Stomach (tissue), 9 donors: ENCODE measurements around the gene PCDHGC5. TPM values are rescaled to one million over a fixed set of nuclear protein-coding genes. Genes with fewer than 3 reads are reported as not detected.

ENCODE experiments used
- DNase-seq, 2 donors: peaks; one replicate each; pipeline versions ENCODE4 v3.0.0 to v3.0.0-alpha.2; 2013 to 2019
- H3K27ac ChIP-seq, 5 donors: fragments of 200-600 bp in 4 of 5; sonication (generic) in 4 of 5; one replicate each; pipeline ENCODE4 v1.5.1; 2013 to 2019; ENCODE audit warnings: mild to moderate bottlenecking in 1 of 5, moderate library complexity in 1 of 5
- H3K27me3 ChIP-seq, 3 donors: fragments of 200-600 bp; sonication (generic); one replicate each; pipeline ENCODE4 v1.5.1; 2017 to 2019; ENCODE audit warnings: mixed run types in 1 of 3
- H3K36me3 ChIP-seq, 4 donors: fragments of 200-600 bp; sonication (generic); 1 replicate in 3 of 4; 2 replicates in 1 of 4; pipeline ENCODE4 v1.5.1; 2016 to 2019
- H3K4me1 ChIP-seq, 4 donors: fragments of 200-600 bp; sonication (generic); one replicate each; pipeline ENCODE4 v1.5.1; 2016 to 2019
- H3K4me3 ChIP-seq, 4 donors: fragments of 200-600 bp; sonication (generic) in 3 of 4; one replicate each; pipeline ENCODE4 v1.5.1; 2016 to 2019; ENCODE audit warnings: mild to moderate bottlenecking in 1 of 4
- H3K9me3 ChIP-seq, 4 donors: fragments of 200-600 bp; sonication (generic); one replicate each; pipeline ENCODE4 v1.5.1; 2016 to 2019
- CTCF ChIP-seq, 7 experiments: fragments of 450-650 bp in 4 of 7; fragments of 200-600 bp in 3 of 7; sonication (generic) in 3 of 7; IDR thresholded peaks; one replicate each; pipeline ENCODE4 v1.5.1; 2016 to 2019; ENCODE audit warnings: antibody characterized with exemption in 7 of 7, control low read depth in 2 of 7, mild to moderate bottlenecking in 1 of 7
- EP300 ChIP-seq: sonication (generic); formaldehyde crosslinking; IDR thresholded peaks from one replicate; pipeline ENCODE4 v1.6.1; 2017; ENCODE audit warnings: antibody characterized with exemption
- POLR2A ChIP-seq, 4 donors: fragments of 450-650 bp; IDR thresholded peaks; one replicate each; pipeline ENCODE4 v1.6.1; 2016; ENCODE audit warnings: antibody characterized with exemption in 4 of 4, control low read depth in 2 of 4, mild to moderate bottlenecking in 1 of 4, moderate library complexity in 1 of 4
- POLR2AphosphoS5 ChIP-seq, 3 donors: sonication (generic); formaldehyde crosslinking; IDR thresholded peaks; one replicate each; pipeline ENCODE4 v1.6.1; 2016; ENCODE audit warnings: antibody characterized with exemption in 3 of 3
- WGBS, 5 donors: extraction: QIAGEN DNeasy Blood & Tissue Kit in 3 of 5; methylation state at CpG; one replicate each; pipeline versions ENCODE4 v1.1.5 to v1.1.7; 2013 to 2018; 5-methylcytosine and 5-hydroxymethylcytosine counted together
- intact Hi-C: fragments of 100-400 bp; cut with DNase I; formaldehyde crosslinking; loops from one replicate; pipeline ENCODE4 v1.15.1; 2023; ENCODE audit warnings: low total_unique reads
- polyA plus RNA-seq, 3 donors: library from polyadenylated mRNA; stranded (reverse); fragments of 200-250 nt; gene quantifications; one replicate each; pipeline ENCODE4 v1.2.3, GENCODE V29; 2013
- total RNA-seq, 5 donors: library from RNA; depleted of rRNA; stranded (reverse); fragments of >200 nt; gene quantifications; one replicate each; pipeline versions ENCODE4 v1.1.0 to v1.2.3, GENCODE V29; 2014 to 2016
- donor health status: healthy with polysubstance abuse.
- donor health status: Bipolar disorder and iron deficiency.
- donor health status: healthy.

Gene PCDHGC5
- total and polyA plus RNA-seq, 8 donors, result 0.08 to 3.5 (median 2.0) TPM; not detected in 3

GRCh38 chr5:141441571-141442170 lies 47.2 kb upstream of the PCDHGC5 start:
- H3K36me3 ChIP-seq, result peaks cover 0 to 12% (median 0%) of the 10 kb centered on the region in 4 donors
- no peak for DNase-seq
- WGBS, 5 donors, result 43 to 57% (median 50%) methylated on average over 43 to 50 of the region's 50 CpGs
- no peaks in the 10 kb centered on the region for H3K27me3 ChIP-seq
- intact Hi-C loops, result no loop called here
- TF ChIP-seq POLR2A (IDR thresholded peaks at IDR 0.05), result no peak
- no peak for TF ChIP-seq POLR2AphosphoS5 (IDR thresholded peaks at IDR 0.05)
- no peak for TF ChIP-seq EP300
- no peak for TF ChIP-seq CTCF (IDR thresholded peaks at IDR 0.05)
- no peak overlapping the region for H3K27ac ChIP-seq
- H3K4me1 ChIP-seq, result no peaks in the 10 kb centered on the region
- H3K9me3 ChIP-seq, result peaks cover 13 to 84% (median 60%) of the 10 kb centered on the region in 4 donors
- no peak overlapping the region for H3K4me3 ChIP-seq

- Histone ChIP-seq H3K27ac (no peak overlapping the region), H3K9me3 (peaks cover 0 to 15% (median 0%) of the 10 kb centered on the region in 4 donors), H3K27me3 (no peaks in the 10 kb centered on the region), H3K4me3 (no peak overlapping the region), H3K4me1 (no peaks in the 10 kb centered on the region), H3K36me3 (peaks cover 0 to 5% (median 0%) of the 10 kb centered on the region in 4 donors)
- intact Hi-C loops, result no loop called here
- TF ChIP-seq EP300 (no peak), POLR2A (IDR thresholded peaks at IDR 0.05) (no peak), POLR2AphosphoS5 (IDR thresholded peaks at IDR 0.05) (no peak), CTCF (IDR thresholded peaks at IDR 0.05) (no peak)
- DNase-seq, result no peak
- WGBS, 5 donors, result 88 to 96% (median 93%) methylated on average over 3 of the region's 3 CpGs
Measured at GRCh38 chr5:141465351-141465750, 23.5 kb upstream of the PCDHGC5 start.

- Histone ChIP-seq H3K9me3 (no peaks in the 10 kb centered on the region), H3K36me3 (no peaks in the 10 kb centered on the region), H3K27ac (peak within 1 kb of the TSS; percentile 61 to 92 (median 86)), H3K27me3 (peaks cover 0 to 41% (median 21%) of the 10 kb centered on the region in 3 donors), H3K4me1 (peaks cover 17 to 57% (median 49%) of the 10 kb centered on the region in 4 donors), H3K4me3 (peak within 1 kb of the TSS; percentile 58 to 70 (median 64))
- TF ChIP-seq EP300 (no peak), CTCF (IDR thresholded peaks at IDR 0.05) (peak in 2 of 7 experiments; percentile 21), POLR2A (IDR thresholded peaks at IDR 0.05) (no peak), POLR2AphosphoS5 (IDR thresholded peaks at IDR 0.05) (peak; percentile 57 to 85 (median 63))
- 0 to 2% (median 1%) methylated on average over 19 to 28 of the region's 28 CpGs for WGBS, 5 donors
- intact Hi-C loops, result loop anchor here (10.0 kb wide), 1 partner anchor 49 kb away; no protein-coding TSS in a partner anchor
- DNase-seq, result peak; percentile 88 to 96
Measured at GRCh38 chr5:141475625-141476131, 13.2 kb upstream of the PCDHGC5 start, which contains the start of gene PCDHGC3. Gene PCDHGC3 (plus strand): TSS chr5:141475966. CDS start chr5:141476117, 151 bp downstream.

GRCh38 chr5:141476132-141476911 lies 12.6 kb upstream of the PCDHGC5 start:
- Histone ChIP-seq H3K9me3 (no peaks in the 10 kb centered on the region), H3K4me3 (peak overlapping the region; percentile 58 to 70 (median 64)), H3K27ac (peak overlapping the region; percentile 61 to 92 (median 86)), H3K4me1 (peaks cover 17 to 63% (median 52%) of the 10 kb centered on the region in 4 donors), H3K36me3 (no peaks in the 10 kb centered on the region), H3K27me3 (peaks cover 0 to 41% (median 21%) of the 10 kb centered on the region in 3 donors)
- intact Hi-C loops, result loop anchor here (10.0 kb wide), 1 partner anchor 48 kb away; no protein-coding TSS in a partner anchor
- 2% methylated on average over 36 to 58 of the region's 58 CpGs for WGBS, 5 donors
- peak; percentile 55 to 92 for DNase-seq
- TF ChIP-seq EP300, result no peak
- TF ChIP-seq POLR2AphosphoS5 (IDR thresholded peaks at IDR 0.05), result peak in 2 of 3 donors; percentile 22 to 50
- peak in 1 of 4 donors; percentile 38 for TF ChIP-seq POLR2A (IDR thresholded peaks at IDR 0.05)
